IMR-90 (cell line): Measurements from ENCODE around the gene BICD2. TPM values are rescaled to one million over a fixed set of nuclear protein-coding genes. Genes with fewer than 3 reads are reported as not detected.
A peak's percentile ranks its signal among the peaks of the same experiment; 100 is the strongest.

Experiments used
- ATAC-seq: fragments of 200-7000 bp; cut with Tn5 transposase; 2 replicates; pipeline ENCODE4 v1.9.1; 2020; ENCODE audit warnings: low read depth, mild to moderate bottlenecking, moderate library complexity
- BruUV-seq: library from RNA; stranded (reverse); fragments of 400-500 nt; replicated peaks from 2 replicates; lab custom pipeline; 2021; lab: Mats Ljungman, UMichigan
- CTCF ChIA-PET: fragments of 300-600 bp; formaldehyde crosslinking; extraction: SDS; loops from one replicate; lab custom pipeline; 2021; ENCODE audit warnings: antibody characterized with exemption; lab: Yijun Ruan, JAX
- POLR2A ChIA-PET: fragments of 300-600 bp; sonication (Branson Sonifier 250); formaldehyde crosslinking; loops from one replicate; lab custom pipeline; 2022; ENCODE audit warnings: antibody characterized with exemption; ENCODE audit not compliant: unreplicated experiment; lab: Charles Lee
- DNase-seq: peaks from one replicate; pipeline ENCODE4 v3.0.0; 2013
- H2AFZ ChIP-seq: replicated peaks from 2 replicates; pipeline ENCODE3; 2013; ENCODE audit warnings: low read length, mild to moderate bottlenecking; ENCODE audit not compliant: poor library complexity
- H2AK5ac ChIP-seq: 2 replicates; pipeline ENCODE4 v1.6.1; 2013; ENCODE audit warnings: low read depth, low read length, inconsistent platforms
- H2AK9ac ChIP-seq: replicated peaks from 2 replicates; pipeline ENCODE3; 2013; ENCODE audit warnings: mild to moderate bottlenecking, low read depth, low read length, moderate library complexity; ENCODE audit not compliant: poor library complexity
- H2BK120ac ChIP-seq: 2 replicates; pipeline ENCODE4 v1.6.1; 2013; ENCODE audit warnings: low read depth, low read length, inconsistent platforms
- H2BK15ac ChIP-seq: 3 replicates; pipeline ENCODE4 v1.6.1; 2013; ENCODE audit warnings: low read depth, low read length, inconsistent platforms
- H2BK20ac ChIP-seq: 2 replicates; pipeline ENCODE4 v1.6.1; 2013; ENCODE audit warnings: low read depth, mild to moderate bottlenecking, inconsistent platforms, low read length, moderate library complexity
- H2BK5ac ChIP-seq: 2 replicates; pipeline ENCODE4 v1.6.1; 2013; ENCODE audit warnings: mild to moderate bottlenecking, low read depth, low read length, inconsistent platforms; ENCODE audit not compliant: poor library complexity, severe bottlenecking
- H3K14ac ChIP-seq: replicated peaks from 2 replicates; pipeline ENCODE4 v1.6.1; 2013; ENCODE audit warnings: low read depth, low read length, inconsistent platforms
- H3K18ac ChIP-seq: 2 replicates; pipeline ENCODE4 v1.6.1; 2013; ENCODE audit warnings: low read depth, low read length, control low read depth
- H3K23ac ChIP-seq: 2 replicates; pipeline ENCODE4 v1.6.1; 2013; ENCODE audit warnings: low read depth, low read length, inconsistent platforms
- H3K27ac ChIP-seq: 2 replicates; pipeline ENCODE4 v1.5.1; 2013; ENCODE audit warnings: mild to moderate bottlenecking, control low read depth, low read length; ENCODE audit not compliant: insufficient read depth
- H3K27me3 ChIP-seq: 2 replicates; pipeline ENCODE4 v1.6.1; 2013; ENCODE audit warnings: low read length; ENCODE audit not compliant: control insufficient read depth, insufficient read depth
- H3K36me3 ChIP-seq: 2 replicates; pipeline ENCODE4 v1.6.1; 2013; ENCODE audit warnings: low read length, mixed read lengths; ENCODE audit not compliant: control insufficient read depth, insufficient read depth
- H3K4ac ChIP-seq: 2 replicates; pipeline ENCODE4 v1.6.1; 2013; ENCODE audit warnings: low read depth, low read length, inconsistent platforms
- H3K4me1 ChIP-seq: 2 replicates; pipeline ENCODE4 v1.6.1; 2013; ENCODE audit warnings: low read length, mixed read lengths; ENCODE audit not compliant: control insufficient read depth, insufficient read depth
- H3K4me2 ChIP-seq: 2 replicates; pipeline ENCODE4 v1.6.1; 2013; ENCODE audit warnings: low read depth, mild to moderate bottlenecking, control low read depth, low read length, moderate library complexity
- H3K4me3 ChIP-seq: 2 replicates; pipeline ENCODE4 v1.5.1; 2013; ENCODE audit warnings: low read depth, mild to moderate bottlenecking, control low read depth, low read length, moderate library complexity; ENCODE audit not compliant: insufficient read depth
- H3K56ac ChIP-seq: 2 replicates; pipeline ENCODE4 v1.6.1; 2013; ENCODE audit warnings: low read length, inconsistent platforms; ENCODE audit not compliant: insufficient read depth; ENCODE audit errors: extremely low read depth
- H3K79me1 ChIP-seq, 2 experiments: 2 replicates each; pipeline ENCODE4 v1.6.1; 2013; ENCODE audit warnings: low read length in 2 of 2, inconsistent platforms in 1 of 2, low read depth in 1 of 2
- H3K9ac ChIP-seq: 2 replicates; pipeline ENCODE4 v1.6.1; 2013; ENCODE audit warnings: low read depth, low read length, control low read depth
- H3K9me1 ChIP-seq: 2 replicates; pipeline ENCODE4 v1.6.1; 2013; ENCODE audit warnings: low read length, inconsistent platforms; ENCODE audit not compliant: insufficient read depth
- H3K9me3 ChIP-seq: 2 replicates; pipeline ENCODE4 v1.6.1; 2013; ENCODE audit warnings: low read length; ENCODE audit not compliant: control insufficient read depth, insufficient read depth
- H4K20me1 ChIP-seq: 2 replicates; pipeline ENCODE4 v1.6.1; 2013; ENCODE audit warnings: low read length, inconsistent platforms; ENCODE audit not compliant: insufficient read depth
- H4K5ac ChIP-seq: 2 replicates; pipeline ENCODE4 v1.6.1; 2013; ENCODE audit warnings: mild to moderate bottlenecking, low read depth, low read length, control low read depth
- H4K8ac ChIP-seq, 2 experiments: 2 replicates each; pipeline ENCODE4 v1.6.1; 2013; ENCODE audit warnings: low read depth in 2 of 2, low read length in 2 of 2, control low read depth in 1 of 2, inconsistent platforms in 1 of 2
- H4K91ac ChIP-seq: 2 replicates; pipeline ENCODE4 v1.6.1; 2013; ENCODE audit warnings: low read depth, low read length, inconsistent platforms; ENCODE audit not compliant: insufficient read depth
- MXI1 ChIP-seq: IDR thresholded peaks from 2 replicates; pipeline ENCODE4 v1.6.1; 2012; ENCODE audit warnings: low read depth, mild to moderate bottlenecking, low read length, moderate library complexity, borderline replicate concordance
- NFE2L2 ChIP-seq: fragments of 150-350 bp; IDR thresholded peaks from 2 replicates; pipeline ENCODE4 v1.6.1; 2016; ENCODE audit warnings: low read depth, mild to moderate bottlenecking, low read length
- RAD21 ChIP-seq: IDR thresholded peaks from 2 replicates; pipeline ENCODE4 v1.6.1; 2012; ENCODE audit warnings: low read length, improper control_type of control experiment
- SMC3 ChIP-seq: fragments of 150-350 bp; IDR thresholded peaks from 2 replicates; pipeline ENCODE4 v1.6.1; 2016; ENCODE audit warnings: low read depth, mild to moderate bottlenecking, antibody characterized with exemption, low read length, moderate library complexity
- WGBS, 2 experiments: methylation state at CpG; one replicate each; pipeline versions ENCODE4 v1.1.5 to v1.1.7; 2013; ENCODE audit warnings: missing lambda C conversion rate in 2 of 2; ENCODE audit not compliant: insufficient read length in 1 of 2; ENCODE audit errors: extremely low coverage in 2 of 2; 5-methylcytosine and 5-hydroxymethylcytosine counted together
- dilution Hi-C: fragments of 300-500 bp; cut with HindIII; formaldehyde crosslinking; loops from one replicate; pipeline ENCODE4 v1.14.3; 2018; ENCODE audit warnings: low sequenced_read_pairs; ENCODE audit not compliant: unreplicated experiment
- in situ Hi-C: fragments of 300-500 bp; cut with MboI; formaldehyde crosslinking; loops from 3 replicates; pipeline ENCODE4 v1.14.3; 2019; ENCODE audit warnings: low sequenced_read_pairs, inconsistent platforms, mixed read lengths
- intact Hi-C: fragments of 100-400 bp; cut with micrococcal nuclease; formaldehyde crosslinking; loops from 2 replicates; pipeline ENCODE4 v1.10.0; 2022
- polyA plus RNA-seq, 3 experiments: library from polyadenylated mRNA; depleted of rRNA; stranded (reverse); fragments of >200 nt; gene quantifications; 2 replicates each; pipeline ENCODE4 v1.2.3, GENCODE V29; 2012; ENCODE audit warnings: low replicate concordance in 1 of 3
- total RNA-seq: library from RNA; depleted of rRNA; stranded (reverse); fragments of >200 nt; gene quantifications from 2 replicates; pipeline ENCODE4 v1.2.3, GENCODE V29; 2012

BICD2 gene
- total and polyA plus RNA-seq, 2 of the 4 experiments (the other 2 are of a cell fraction): 21.5 to 35.7 TPM

DNA sequence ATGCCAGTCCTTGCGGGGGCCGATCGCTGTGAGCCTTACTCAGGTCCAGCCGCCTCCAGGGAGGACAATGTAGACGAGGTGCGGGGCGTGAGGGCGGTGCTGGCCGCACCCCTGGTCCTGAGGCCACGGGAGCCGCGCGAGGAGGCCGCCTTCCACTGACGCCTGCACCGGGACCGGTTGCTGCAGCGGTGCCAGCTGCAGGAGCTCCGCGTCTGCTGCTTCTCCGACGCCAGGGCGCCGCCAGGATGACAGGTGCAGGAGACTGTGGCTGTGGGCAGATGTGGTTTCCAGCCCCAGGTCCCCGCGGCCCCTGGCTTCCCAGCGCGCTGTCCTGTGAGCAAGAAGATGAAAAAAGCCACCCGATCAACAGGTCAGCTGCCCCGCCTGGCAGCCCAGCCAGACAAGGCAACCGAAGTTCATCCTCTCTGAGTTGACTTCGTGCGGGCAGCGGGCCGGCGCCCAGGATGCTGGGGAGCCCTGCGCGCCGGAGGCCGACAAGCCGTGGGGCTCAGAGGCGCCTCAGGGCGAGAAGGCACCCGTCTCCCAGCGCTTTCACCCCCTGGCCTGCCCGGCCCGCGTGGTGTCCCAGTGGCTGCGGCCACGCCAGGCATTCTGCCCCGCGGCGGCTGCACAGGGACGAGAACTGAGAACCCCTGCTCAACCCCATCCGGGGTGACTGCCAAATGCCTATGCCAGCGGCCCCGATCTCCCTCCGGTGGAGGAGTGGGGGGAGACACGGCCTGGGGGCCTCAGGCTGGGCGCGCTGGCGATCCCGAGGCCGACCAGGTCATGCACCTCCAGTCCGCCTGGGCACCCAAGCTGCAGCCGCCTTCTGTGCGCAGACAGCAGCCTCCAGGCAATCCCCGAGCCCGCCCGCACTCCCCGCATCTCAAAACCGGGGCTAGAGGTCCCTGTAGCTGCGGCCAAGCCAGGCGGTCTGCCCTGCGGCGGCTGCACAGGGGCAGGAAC lies 43.4 kb upstream of the BICD2 start (continued):
- TF ChIP-seq SMC3: no peak

DNA sequence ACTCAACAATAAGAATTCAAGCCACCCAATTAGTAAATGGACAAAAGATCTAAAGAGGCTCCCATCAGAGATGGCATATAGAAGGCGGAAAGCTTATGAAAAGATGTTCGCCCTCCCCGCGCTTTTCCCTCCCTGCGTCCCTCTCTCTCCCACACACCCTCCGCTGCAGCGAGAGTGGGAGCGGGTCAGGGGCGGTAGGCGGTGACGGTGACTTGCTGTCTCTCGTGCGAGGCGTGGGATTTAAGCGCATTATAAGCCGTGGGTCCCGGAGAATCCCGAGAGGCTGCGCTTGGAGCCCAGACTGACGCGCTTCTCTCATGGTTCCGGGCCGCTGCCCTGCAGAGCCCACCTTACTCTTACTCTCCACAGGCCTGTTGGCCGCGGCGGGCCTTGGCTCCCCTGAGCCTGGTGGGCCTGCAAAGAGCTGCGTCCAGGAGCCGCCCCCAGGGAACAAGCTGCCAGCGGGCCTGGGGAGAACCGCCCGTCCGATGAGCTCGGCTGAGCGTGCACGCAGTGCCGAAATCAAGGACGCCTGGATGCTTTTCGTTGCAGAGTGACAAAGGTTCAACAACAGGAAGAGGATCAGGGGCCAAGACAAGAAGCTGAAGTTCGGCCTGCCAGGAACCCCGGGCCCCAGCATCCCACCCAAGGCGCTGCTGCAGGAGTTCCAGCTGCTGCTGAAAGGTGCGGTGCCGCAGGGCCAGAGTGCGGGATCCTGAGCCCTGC lies 42.6 kb upstream of the BICD2 start:
- Histone ChIP-seq H3K14ac (no peak overlapping the region), H2BK5ac (no peak overlapping the region), H3K9me3 (no peaks in the 10 kb centered on the region; the same call in 1 of the 2 replicates), H3K27me3 (peaks cover 63% of the 10 kb centered on the region), H3K4me3 (no peak overlapping the region), H4K5ac (no peak overlapping the region), H2BK120ac (no peak overlapping the region), H3K9ac (no peak overlapping the region), H4K20me1 (no peaks in the 10 kb centered on the region), H3K4ac (no peak overlapping the region), H3K27ac (no peak overlapping the region), H3K56ac (no peak overlapping the region), H2AFZ (peak overlapping the region; percentile 21), H3K4me2 (no peak overlapping the region), H3K79me1 (no peaks in the 10 kb centered on the region), H4K91ac (no peak overlapping the region), H2BK15ac (no peak overlapping the region), H3K9me1 (0 out of 2 replicates have a peak, but pooled peaks cover 10% of the 10 kb centered on the region), H3K36me3 (no peaks in the 10 kb centered on the region), H2AK9ac (no peak overlapping the region), H2BK20ac (no peak overlapping the region), H4K8ac (no peak overlapping the region), H2AK5ac (no peak overlapping the region), H3K4me1 (peaks cover 1% of the 10 kb centered on the region; the same call in 1 of the 2 replicates), H3K23ac (no peak overlapping the region), H3K18ac (no peak overlapping the region)
- intact Hi-C loops: no loop called here
- in situ Hi-C loops: no loop called here
- no peak for TF ChIP-seq MXI1
- no peak for TF ChIP-seq RAD21
- TF ChIP-seq SMC3: no peak
- TF ChIP-seq NFE2L2: no peak
- CTCF ChIA-PET: interaction anchor here (0.6 to 1.4 kb wide), 2 partner anchors 16 to 51 kb away, joined by 3 to 4 read pairs; no protein-coding TSS in a partner anchor
- WGBS, 2 experiments: 8% methylated on average over 28 of the region's 44 CpGs; no CpG with 5 or more reads in 1 of the 2 experiments
- ATAC-seq: no peak
- no TSS peak for BruUV-seq
- POLR2A ChIA-PET: no interaction called here
- dilution Hi-C loops: no loop called here
- no peak for DNase-seq
